HepG2 (cell line): ENCODE data around the gene SEC16A. TPM values are rescaled to one million over a fixed set of nuclear protein-coding genes. Genes with fewer than 3 reads are reported as not detected.

Experiments
- ATAC-seq: fragments of 200-7000 bp; cut with Tn5 transposase; 3 replicates; pipeline ENCODE4 v1.9.1; 2020; ENCODE audit warnings: mild to moderate bottlenecking, moderate library complexity
- BruUV-seq: library from RNA; stranded (reverse); fragments of 400-500 nt; replicated peaks from 2 replicates; lab custom pipeline; 2021; lab: Mats Ljungman, UMichigan
- CTCF ChIA-PET: fragments of 300-600 bp; formaldehyde crosslinking; extraction: SDS; loops from one replicate; lab custom pipeline; 2021; ENCODE audit warnings: low total read pairs, inconsistent platforms, low intra/inter-chr PET ratio; lab: Yijun Ruan, JAX
- POLR2A ChIA-PET: fragments of 350-600 bp; sonication (Branson Sonifier 250); formaldehyde crosslinking; loops from one replicate; lab custom pipeline; 2020; ENCODE audit warnings: antibody characterized with exemption, inconsistent platforms; lab: Yijun Ruan, JAX
- DNase-seq: peaks from one replicate; pipeline ENCODE4 v3.0.0-alpha.2; 2015; ENCODE audit warnings: low spot score
- FAIRE-seq: peaks from 3 replicates; lab custom pipeline; 2011; peaks lifted over from hg19 to GRCh38; lab: Jason Lieb, UNC
- H2AFZ ChIP-seq: one replicate; pipeline ENCODE4 v1.6.1; 2011; ENCODE audit warnings: low read length, inconsistent platforms
- H3K27ac ChIP-seq: fragments of 300-600 bp; 3 replicates; pipeline ENCODE4 v1.8.0; 2011; ENCODE audit warnings: mixed run types, mild to moderate bottlenecking, mixed read lengths, low read length, inconsistent platforms; ENCODE audit not compliant: insufficient read depth; ENCODE audit errors: extremely low read length
- H3K27me3 ChIP-seq, 2 experiments: fragments of 200-600 bp in 1 of 2; 2 replicates in 1 of 2; 3 replicates in 1 of 2; pipeline versions ENCODE4 v1.6.0 to v1.8.0; 2011; ENCODE audit warnings: low read length in 2 of 2, mild to moderate bottlenecking in 2 of 2, moderate library complexity in 2 of 2, inconsistent platforms in 1 of 2; ENCODE audit not compliant: insufficient read depth in 2 of 2, control insufficient read depth in 1 of 2
- H3K36me3 ChIP-seq, 2 experiments: fragments of 200-600 bp in 1 of 2; replicated peaks in 1 of 2; 2 replicates in 1 of 2; 3 replicates in 1 of 2; pipeline versions ENCODE4 v1.5.1 to v1.8.0; 2011; ENCODE audit warnings: low read length in 2 of 2, inconsistent platforms in 1 of 2; ENCODE audit not compliant: insufficient read depth in 2 of 2, control insufficient read depth in 1 of 2
- H3K4me1 ChIP-seq: 2 replicates; pipeline ENCODE4 v1.5.1; 2012; ENCODE audit warnings: low read length, inconsistent platforms; ENCODE audit not compliant: insufficient read depth
- H3K4me2 ChIP-seq: 2 replicates; pipeline ENCODE4 v1.6.0; 2011; ENCODE audit warnings: low read depth, low read length, inconsistent platforms
- H3K4me3 ChIP-seq, 3 experiments: fragments of 200-600 bp in 1 of 3; sonication (generic), shearing (Covaris generic) in 1 of 3; replicated peaks in 1 of 3; 2 replicates each; pipeline ENCODE4 v1.5.1; 2011 to 2016; ENCODE audit warnings: low read length in 3 of 3, inconsistent platforms in 2 of 3, low read depth in 2 of 3, mild to moderate bottlenecking in 2 of 3, control low read depth in 1 of 3, mixed read lengths in 1 of 3; ENCODE audit not compliant: insufficient read depth in 1 of 3
- H3K79me2 ChIP-seq: one replicate; pipeline ENCODE4 v1.6.1; 2011; ENCODE audit warnings: low read length, inconsistent platforms; ENCODE audit not compliant: insufficient read depth
- H3K9ac ChIP-seq: 2 replicates; pipeline ENCODE4 v1.6.0; 2011; ENCODE audit warnings: mild to moderate bottlenecking, low read depth, low read length, inconsistent platforms; ENCODE audit not compliant: insufficient read depth
- H3K9me3 ChIP-seq: 2 replicates; pipeline ENCODE4 v1.5.1; 2012; ENCODE audit warnings: mild to moderate bottlenecking, low read length
- H4K20me1 ChIP-seq: 2 replicates; pipeline ENCODE4 v1.6.0; 2011; ENCODE audit warnings: inconsistent platforms, mild to moderate bottlenecking, low read length, moderate library complexity; ENCODE audit not compliant: insufficient read depth
- AGO2 ChIP-seq: fragments of 200-400 bp; formaldehyde crosslinking; optimal IDR thresholded peaks from 2 replicates; pipeline ENCODE3; 2017; ENCODE audit warnings: mild to moderate bottlenecking, low read depth, low read length, moderate library complexity
- KAT2B ChIP-seq: fragments of 150-350 bp; IDR thresholded peaks from 2 replicates; pipeline ENCODE4 v1.6.1; 2014; ENCODE audit warnings: low read depth, low read length, borderline replicate concordance
- WGBS: methylation state at CpG from one replicate; pipeline ENCODE4 v1.1.6; 2017; ENCODE audit warnings: low lambda C conversion rate; 5-methylcytosine and 5-hydroxymethylcytosine counted together
- in situ Hi-C: cut with HindIII; loops from 2 replicates; pipeline ENCODE4 v1.10.0; 2017; ENCODE audit warnings: low pct_unique_long_range_greater_than_20kb; ENCODE audit not compliant: extremely low pct_ligation_motif_present
- intact Hi-C: fragments of 100-400 bp; cut with micrococcal nuclease; formaldehyde crosslinking; loops from one replicate; pipeline ENCODE4 v1.10.0; 2022; ENCODE audit not compliant: unreplicated experiment
- polyA plus RNA-seq, 8 experiments: library from polyadenylated mRNA; depleted of rRNA in 3 of 8; stranded (reverse) in 7 of 8; unstranded in 1 of 8; fragments of >200 nt; fragmentation: Illumina TruSeq in 4 of 8; extraction: Trizol in 4 of 8; gene quantifications; 2 replicates each; pipeline versions ENCODE4 v1.2.1 to v1.2.3, GENCODE V29; 2011 to 2016; ENCODE audit warnings: low read depth in 4 of 8, missing spikeins in 1 of 8, mixed read lengths in 1 of 8; ENCODE audit not compliant: insufficient read depth in 1 of 8
- total RNA-seq, 5 experiments: library from RNA; depleted of rRNA; stranded (reverse); fragments of >200 nt; fragmentation: Illumina TruSeq; extraction: Trizol; gene quantifications; 2 replicates each; pipeline ENCODE4 v1.2.3, GENCODE V29; 2016; ENCODE audit warnings: low read depth in 1 of 5
- TF ChIP-seq, protein P1 (sequence below): sonication (generic); formaldehyde crosslinking; IDR thresholded peaks from 2 replicates; pipeline ENCODE4 v1.4.0; 2020; ENCODE audit warnings: missing genetic modification reagents, borderline replicate concordance
- TF ChIP-seq, protein P2 (sequence below): sonication (generic); formaldehyde crosslinking; IDR thresholded peaks from 2 replicates; pipeline ENCODE4 v1.9.0; 2022; ENCODE audit warnings: missing genetic modification reagents, mild to moderate bottlenecking, borderline replicate concordance

The SEC16A gene
- total and polyA plus RNA-seq, 2 of the 13 experiments (the other 11 are each of a cell fraction or from before 2014, with no cell fraction given): 15.9 to 18.9 TPM

DNA sequence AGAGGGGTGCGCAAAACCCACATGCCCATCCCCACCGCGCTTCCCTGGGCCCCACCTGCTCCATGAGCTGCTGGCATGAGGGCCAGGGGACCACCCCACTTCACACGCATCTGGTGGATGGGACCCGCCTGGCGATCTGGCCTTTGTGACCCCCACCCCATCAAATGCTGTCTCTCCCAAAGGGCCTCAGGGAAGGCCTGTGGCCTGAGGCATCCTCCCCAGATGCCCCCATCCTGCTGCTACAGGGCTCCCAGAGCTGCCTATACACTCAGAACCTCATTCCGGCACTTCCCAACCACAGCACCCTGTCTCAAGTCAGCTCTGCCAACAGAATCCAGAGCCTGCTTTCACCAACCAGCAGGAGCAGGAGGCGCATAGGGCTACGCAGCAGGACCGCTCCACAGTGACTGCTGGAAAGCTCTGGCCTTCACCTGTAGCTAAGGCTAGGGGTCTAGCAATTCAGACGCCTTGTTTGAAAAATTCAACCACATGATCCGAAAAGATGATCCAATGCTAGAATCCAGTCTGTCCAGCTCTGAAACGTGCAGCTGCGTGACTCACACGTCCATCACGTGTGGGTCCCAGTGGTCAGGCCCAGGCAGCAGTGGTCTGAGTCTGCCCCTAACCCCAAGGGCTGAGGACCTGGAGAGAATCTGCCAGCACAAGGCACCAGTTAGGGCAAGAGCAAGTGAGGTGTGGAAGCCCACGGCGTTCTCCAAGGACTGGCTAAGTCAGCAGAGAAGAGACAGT is 81.5 kb downstream of the SEC16A start:
- FAIRE-seq: no peak
- Histone ChIP-seq H3K4me2 (no peak overlapping the region), H3K27me3 (no peaks in the 10 kb centered on the region), H2AFZ (no peak overlapping the region)
- BruUV-seq: no TSS peak
- TF ChIP-seq KAT2B (no peak), AGO2 (peak; percentile 77)
- TF ChIP-seq, protein P1, sequence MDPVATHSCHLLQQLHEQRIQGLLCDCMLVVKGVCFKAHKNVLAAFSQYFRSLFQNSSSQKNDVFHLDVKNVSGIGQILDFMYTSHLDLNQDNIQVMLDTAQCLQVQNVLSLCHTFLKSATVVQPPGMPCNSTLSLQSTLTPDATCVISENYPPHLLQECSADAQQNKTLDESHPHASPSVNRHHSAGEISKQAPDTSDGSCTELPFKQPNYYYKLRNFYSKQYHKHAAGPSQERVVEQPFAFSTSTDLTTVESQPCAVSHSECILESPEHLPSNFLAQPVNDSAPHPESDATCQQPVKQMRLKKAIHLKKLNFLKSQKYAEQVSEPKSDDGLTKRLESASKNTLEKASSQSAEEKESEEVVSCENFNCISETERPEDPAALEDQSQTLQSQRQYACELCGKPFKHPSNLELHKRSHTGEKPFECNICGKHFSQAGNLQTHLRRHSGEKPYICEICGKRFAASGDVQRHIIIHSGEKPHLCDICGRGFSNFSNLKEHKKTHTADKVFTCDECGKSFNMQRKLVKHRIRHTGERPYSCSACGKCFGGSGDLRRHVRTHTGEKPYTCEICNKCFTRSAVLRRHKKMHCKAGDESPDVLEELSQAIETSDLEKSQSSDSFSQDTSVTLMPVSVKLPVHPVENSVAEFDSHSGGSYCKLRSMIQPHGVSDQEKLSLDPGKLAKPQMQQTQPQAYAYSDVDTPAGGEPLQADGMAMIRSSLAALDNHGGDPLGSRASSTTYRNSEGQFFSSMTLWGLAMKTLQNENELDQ (CRISPR knock-in tag): no peak
- TF ChIP-seq, protein P2, sequence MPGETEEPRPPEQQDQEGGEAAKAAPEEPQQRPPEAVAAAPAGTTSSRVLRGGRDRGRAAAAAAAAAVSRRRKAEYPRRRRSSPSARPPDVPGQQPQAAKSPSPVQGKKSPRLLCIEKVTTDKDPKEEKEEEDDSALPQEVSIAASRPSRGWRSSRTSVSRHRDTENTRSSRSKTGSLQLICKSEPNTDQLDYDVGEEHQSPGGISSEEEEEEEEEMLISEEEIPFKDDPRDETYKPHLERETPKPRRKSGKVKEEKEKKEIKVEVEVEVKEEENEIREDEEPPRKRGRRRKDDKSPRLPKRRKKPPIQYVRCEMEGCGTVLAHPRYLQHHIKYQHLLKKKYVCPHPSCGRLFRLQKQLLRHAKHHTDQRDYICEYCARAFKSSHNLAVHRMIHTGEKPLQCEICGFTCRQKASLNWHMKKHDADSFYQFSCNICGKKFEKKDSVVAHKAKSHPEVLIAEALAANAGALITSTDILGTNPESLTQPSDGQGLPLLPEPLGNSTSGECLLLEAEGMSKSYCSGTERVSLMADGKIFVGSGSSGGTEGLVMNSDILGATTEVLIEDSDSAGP (CRISPR knock-in tag): 0 out of 2 replicates have a peak, but pooled peaks have one; percentile 0
- TF ChIP-seq, all 625 proteins: peak for 2
- H3K36me3 ChIP-seq: peaks cover 15 to 32% of the 10 kb centered on the region in 2 experiments; a peak in 4 of 5 replicates
- in situ Hi-C loops (no loop called here), intact Hi-C loops (no loop called here)
- H3K9ac ChIP-seq: no peak overlapping the region
- H4K20me1 ChIP-seq: no peaks in the 10 kb centered on the region
- ATAC-seq (no peak), DNase-seq (no peak)
- H3K27ac ChIP-seq: no peak overlapping the region
- H3K4me1 ChIP-seq: peaks cover 20% of the 10 kb centered on the region
- H3K4me3 ChIP-seq: no peak overlapping the region
- no peaks in the 10 kb centered on the region for H3K9me3 ChIP-seq
- ChIA-PET CTCF (interaction anchor here (2.0 kb wide), 1 partner anchor 62 kb away, joined by 12 read pairs; no protein-coding TSS in a partner anchor), POLR2A (interaction anchor here (1.2 to 1.6 kb wide), 5 partner anchors 8 to 90 kb away, joined by 3 to 6 read pairs (median 5); partner anchors contain the start of gene DNLZ)
- peaks cover 21% of the 10 kb centered on the region for H3K79me2 ChIP-seq
- 92% methylated on average over 16 of the region's 18 CpGs for WGBS
